ENCODE measurements around the gene CSNK2A1. TPM values are rescaled to one million over a fixed set of nuclear protein-coding genes. Genes with fewer than 3 reads are reported as not detected.

Gene CSNK2A1
- total and polyA plus RNA-seq, 2 of the 8 experiments (the other 6 are each of a cell fraction or from before 2014, with no cell fraction given), result 117 to 260 TPM

DNA sequence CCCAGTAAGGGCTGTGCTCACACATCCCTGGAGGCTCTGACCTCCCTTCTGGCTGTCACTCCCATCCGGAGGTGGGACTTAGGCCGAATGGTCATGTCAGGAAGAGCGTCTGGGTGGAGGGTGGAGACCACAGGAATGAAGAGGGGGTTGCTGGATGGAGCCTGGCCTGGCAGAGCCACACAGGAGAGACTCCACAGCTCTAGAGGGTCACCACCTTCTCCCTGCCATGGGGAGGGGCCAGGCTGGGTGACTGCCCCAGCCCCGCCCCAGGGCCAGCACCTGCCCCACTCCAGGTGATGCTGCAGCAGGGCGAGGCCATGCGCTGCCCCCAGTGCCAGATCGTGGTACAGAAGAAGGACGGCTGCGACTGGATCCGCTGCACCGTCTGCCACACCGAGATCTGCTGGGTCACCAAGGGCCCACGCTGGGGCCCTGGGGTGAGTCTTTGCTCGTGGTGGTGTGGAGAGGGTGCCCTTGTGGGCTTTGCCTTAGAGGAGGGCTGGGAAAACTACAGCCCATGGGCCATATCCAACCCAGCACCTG is 114.9 kb downstream of the CSNK2A1 start (continued):
- TF ChIP-seq TAF1 (IDR thresholded peaks at IDR 0.05; ENCODE audit: low read depth, low read length), result no peak

Measured in H1 (cell line).